Kasumi-1 (cell line): ENCODE results near the gene ZDHHC6.
"Not testable (repeated sequence)": the region's sequence is repeated elsewhere in the genome, so short reads cannot be mapped to it uniquely, and the experiment has no call there.

ENCODE experiments used
- DNase-seq, 2 experiments: peaks; one replicate each; lab custom pipeline; 2025; lab: John Stamatoyannopoulos, UW

ZDHHC6 gene

DNA sequence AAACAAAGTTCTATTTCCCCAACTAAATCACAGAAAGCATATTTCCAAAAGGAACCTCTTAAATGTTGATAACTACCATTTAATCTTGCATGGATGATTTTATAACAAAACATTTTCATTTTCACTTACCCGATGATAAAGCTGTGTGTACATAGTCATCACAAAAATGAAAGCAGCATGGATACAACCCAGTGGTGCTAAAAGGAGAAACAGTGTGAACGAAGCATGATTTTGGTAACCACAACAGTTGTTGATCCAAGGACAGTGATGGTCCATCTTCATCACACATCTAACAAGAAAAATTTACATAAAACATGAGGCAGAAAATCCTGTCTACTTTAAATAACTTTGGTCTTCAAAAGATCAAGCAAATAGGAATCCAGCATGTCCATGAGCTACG is 4.7 kb downstream of the ZDHHC6 start:
- no peak for DNase-seq

DNA sequence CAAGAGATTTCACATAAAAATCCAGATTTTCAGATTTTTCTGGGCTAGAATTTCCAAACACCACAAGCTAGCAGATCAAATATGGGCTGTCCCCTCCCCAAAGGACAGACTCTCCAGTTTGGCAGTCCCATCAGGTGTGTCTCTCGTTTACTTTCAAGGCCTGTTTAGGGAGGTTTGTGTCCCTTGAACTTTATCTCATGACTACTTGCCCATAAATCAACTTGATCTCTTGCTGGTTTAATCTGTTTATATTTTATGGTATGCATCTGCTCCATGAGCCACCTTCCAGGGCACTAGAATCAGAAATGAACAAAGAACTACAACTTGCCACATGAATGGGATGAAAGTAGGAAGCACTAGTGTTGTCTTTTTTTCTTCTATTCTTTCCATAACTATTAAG is 5.2 kb downstream of the ZDHHC6 start:
- no peak for DNase-seq

GRCh38 chr10:112438356-112438755 is 8.4 kb downstream of the ZDHHC6 start:
- no peak for DNase-seq

DNA sequence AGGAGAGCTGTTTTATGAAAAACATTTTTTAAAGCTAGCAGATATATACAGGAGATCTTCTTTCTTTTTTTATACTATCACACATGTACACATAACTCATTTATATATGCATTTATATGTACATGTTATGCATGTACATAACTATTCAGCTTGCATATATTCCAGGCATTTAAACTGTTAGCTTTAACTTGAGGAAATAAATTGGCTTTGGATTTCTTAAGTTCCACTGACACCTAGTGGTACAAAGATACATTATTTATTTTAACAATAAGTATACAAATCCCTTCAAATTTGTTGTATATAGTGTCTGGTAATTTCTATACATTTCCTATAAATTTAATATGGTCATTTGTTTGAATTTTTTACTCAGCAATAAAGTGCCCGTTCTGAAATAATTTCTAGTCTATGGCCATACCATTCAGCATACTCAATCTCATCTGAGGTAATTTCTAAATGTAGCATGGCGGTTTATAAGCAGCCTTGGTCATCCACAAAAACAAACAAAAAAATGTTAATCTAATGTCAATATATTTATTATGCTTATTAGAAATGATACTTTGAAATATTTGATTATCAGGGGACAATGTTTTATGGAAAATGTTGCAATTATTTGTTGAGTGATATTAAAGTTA is 11.6 kb downstream of the ZDHHC6 start:
- DNase-seq: peak; percentile 74 to 81

GRCh38 chr10:112433136-112433535 is 13.6 kb downstream of the ZDHHC6 start:
- DNase-seq: no peak

DNA sequence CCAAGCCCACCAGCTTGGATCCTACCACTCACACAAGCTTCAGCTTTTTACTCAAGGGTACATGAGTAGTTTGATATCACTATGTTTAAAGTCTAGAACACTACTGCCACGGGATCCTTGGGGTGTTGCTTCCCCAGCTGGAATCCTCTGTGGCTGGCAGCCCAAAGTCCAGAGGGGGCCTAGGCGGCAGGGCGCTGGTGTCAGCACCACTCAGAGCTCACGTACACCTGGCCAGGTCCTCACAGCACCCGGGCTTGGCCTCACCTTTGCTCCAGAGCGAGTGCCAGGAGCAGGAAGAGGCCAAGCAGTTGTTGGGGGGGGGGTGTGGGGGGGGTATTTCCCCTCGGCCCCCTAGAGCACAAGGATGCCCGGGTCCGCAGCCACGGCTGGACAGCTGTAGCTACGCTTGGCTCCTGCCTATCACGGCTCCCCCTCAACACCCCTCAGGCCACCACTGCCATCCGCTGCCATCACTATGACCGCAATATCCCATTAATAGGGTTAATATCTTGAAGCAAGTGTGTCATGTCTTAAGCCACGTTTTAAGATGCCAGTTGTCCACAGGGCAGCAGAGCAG is 17.0 kb downstream of the ZDHHC6 start:
- DNase-seq: no peak

GRCh38 chr10:112429147-112429546 is 17.6 kb downstream of the ZDHHC6 start:
- DNase-seq: no peak

DNA sequence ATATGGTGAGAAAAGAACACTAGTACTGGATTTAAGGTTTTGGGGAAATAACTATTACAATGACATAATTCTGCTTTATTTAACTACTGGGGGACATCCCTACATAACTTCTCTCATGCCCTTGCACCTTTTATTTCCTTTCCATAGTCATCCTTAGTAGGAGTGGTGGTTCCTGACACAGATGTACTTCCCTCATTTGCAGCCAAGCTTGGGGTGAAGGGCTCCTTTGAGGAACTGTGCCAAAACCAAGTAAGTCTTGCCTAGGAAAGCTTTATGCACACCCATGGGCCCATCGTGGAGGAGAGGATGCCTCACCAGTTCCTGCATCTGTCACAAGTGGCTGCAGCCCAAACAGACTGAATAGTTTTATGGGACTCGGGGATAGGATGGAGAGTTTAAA is 20.6 kb downstream of the ZDHHC6 start:
- DNase-seq: peak; percentile 47 to 48

GRCh38 chr10:112424651-112425050 is 22.1 kb downstream of the ZDHHC6 start:
- DNase-seq: no peak

GRCh38 chr10:112421731-112422130 is 25.0 kb downstream of the ZDHHC6 start:
- DNase-seq: no peak

DNA sequence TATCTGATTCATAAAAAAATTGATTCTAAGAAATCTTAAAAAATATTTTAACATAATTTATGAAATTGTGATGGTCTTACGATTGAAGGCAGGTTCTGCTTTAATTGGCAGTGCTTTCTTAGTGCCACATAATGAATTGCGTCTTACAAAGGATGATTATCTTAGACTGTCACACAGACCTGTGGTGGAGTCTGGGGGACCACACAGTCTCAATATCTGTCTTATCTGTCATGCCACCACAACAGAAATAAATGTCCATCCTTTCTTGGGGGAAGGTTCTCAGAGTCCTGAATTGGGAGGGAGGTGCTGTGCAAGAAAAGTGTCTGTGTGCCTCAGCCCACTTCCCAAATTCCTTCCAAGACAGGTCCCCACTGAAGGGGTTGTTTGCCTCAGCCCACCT is 34.0 kb downstream of the ZDHHC6 start:
- no peak for DNase-seq

- DNase-seq: no peak
Measured at GRCh38 chr10:112409755-112410154, 37.0 kb downstream of the ZDHHC6 start.

GRCh38 chr10:112409299-112409698 is 37.4 kb downstream of the ZDHHC6 start:
- DNase-seq: no peak

GRCh38 chr10:112407696-112408095 is 39.0 kb downstream of the ZDHHC6 start:
- no peak for DNase-seq

DNA sequence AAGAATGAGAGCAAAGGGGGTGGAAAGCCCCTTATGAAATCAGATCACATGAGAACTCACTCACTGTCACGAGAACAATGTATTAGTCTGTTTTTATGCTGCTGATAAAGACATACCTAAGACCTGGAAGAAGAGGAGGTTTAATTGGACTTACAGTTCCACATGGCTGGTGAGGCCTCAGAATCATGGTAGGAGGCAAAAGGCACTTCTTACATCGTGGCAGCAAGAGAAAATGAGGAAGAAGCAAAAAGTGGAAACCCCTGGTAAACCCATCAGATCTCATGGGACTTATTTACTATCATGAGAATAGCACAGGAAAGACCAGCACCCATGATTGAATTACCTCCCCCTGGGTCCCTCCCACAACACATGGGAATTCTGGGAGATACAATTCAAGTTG is 39.9 kb downstream of the ZDHHC6 start:
- not testable (repeated sequence) for DNase-seq

- no peak for DNase-seq
Measured at GRCh38 chr10:112404617-112405016, 42.1 kb downstream of the ZDHHC6 start.

DNA sequence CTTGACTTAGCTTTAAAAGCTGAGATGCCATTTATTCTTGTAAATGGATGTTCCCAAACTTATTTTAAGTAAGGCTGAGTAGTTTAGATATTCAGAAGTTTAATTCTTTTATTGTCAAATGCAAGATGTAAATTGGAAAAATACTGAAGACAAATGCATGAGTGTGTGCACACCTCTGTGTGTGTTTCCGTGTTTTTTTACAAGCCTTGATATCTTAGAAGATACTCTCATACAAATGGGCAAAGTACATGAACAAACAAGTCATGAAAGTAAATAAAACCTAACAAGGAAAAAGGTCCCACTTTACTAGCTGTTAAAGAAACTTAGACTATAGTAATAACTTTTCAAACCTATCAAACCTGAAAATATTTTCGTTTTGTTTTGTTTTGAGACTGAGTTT is 43.8 kb downstream of the ZDHHC6 start:
- DNase-seq: no peak

DNA sequence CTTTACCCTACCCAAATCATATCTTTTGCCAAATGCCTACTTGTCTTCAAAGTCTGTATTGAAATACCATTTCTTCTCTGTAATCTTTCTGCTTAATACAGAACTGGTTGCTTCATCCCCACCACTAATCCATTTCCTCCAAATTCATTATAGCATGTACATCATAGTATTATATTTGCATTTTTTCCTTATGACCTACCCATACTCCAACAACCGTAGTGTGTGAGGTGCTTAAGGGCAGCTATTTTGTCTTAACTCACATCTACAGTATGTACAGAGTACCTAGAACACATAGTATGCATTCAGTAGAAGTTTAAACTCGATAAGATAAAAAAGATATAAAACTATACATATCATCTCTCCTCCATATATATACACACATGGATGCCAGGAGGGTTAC is 49.1 kb downstream of the ZDHHC6 start:
- no peak for DNase-seq

DNA sequence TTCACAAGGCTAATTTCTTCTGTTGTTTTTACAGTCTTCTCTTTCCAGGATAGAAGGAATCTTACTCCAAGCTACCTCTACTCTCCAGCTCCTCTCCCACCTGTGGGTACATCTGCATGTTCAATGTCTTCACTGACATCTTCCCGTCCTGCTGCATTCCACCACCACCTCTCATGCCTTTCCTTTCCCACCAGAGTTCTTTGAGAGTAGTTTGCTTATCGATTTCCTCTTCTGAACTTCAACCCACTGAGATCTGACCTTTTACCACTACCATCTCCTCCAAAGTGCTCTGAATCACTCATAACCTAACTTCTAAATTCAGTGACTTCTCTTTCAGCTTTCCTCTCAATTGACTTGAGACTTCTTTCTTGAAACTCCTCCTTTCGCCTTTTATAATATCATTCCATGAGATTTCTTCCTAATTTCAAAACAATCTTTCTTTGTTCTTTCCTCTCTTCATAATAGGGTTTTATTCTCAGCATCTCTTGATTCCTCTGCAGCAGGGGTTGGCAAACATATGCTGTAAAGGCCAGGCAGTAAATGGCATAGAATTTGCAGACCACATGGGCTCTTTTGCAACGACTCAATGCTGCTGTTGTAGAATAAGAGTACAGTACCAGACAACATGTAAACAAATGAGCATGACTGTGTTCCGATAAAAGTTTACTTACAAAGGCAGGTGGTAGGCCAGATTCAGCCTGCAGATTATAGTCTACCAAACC is 50.7 kb downstream of the ZDHHC6 start:
- no peak for DNase-seq

GRCh38 chr10:112394475-112394875 is 52.2 kb downstream of the ZDHHC6 start:
- no peak for DNase-seq

GRCh38 chr10:112393827-112394226 is 52.9 kb downstream of the ZDHHC6 start:
- DNase-seq: no peak

DNA sequence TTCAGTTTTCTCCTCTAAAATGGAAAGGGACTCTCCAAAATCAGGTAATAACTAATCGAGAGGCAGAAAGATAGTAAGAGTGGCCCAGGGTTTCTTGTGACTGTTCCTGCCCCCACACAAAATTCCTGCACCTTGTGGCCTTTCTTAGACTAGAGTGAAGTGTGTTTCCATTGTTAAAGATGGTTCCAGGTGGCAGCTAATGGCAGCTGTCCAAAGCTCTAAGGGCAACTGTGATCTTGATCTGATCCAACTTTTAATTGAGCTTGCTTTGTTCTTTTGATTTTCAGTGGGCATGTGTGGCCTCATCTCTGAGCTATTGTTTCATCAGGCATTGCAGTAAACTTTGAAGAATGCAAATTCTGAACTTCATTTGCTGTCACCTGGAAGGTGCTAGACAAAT is 53.4 kb downstream of the ZDHHC6 start:
- DNase-seq: no peak

GRCh38 chr10:112390125-112390703 is 56.5 kb downstream of the ZDHHC6 start:
- no peak for DNase-seq
